Measurements from ENCODE around the gene EPS8. TPM values are rescaled to one million over a fixed set of nuclear protein-coding genes. Genes with fewer than 3 reads are reported as not detected.

The EPS8 gene
- polyA plus RNA-seq, 1 donor (not counting 4 experiments of a cell fraction or from before 2014, with no cell fraction given) = 4.0 TPM

DNA sequence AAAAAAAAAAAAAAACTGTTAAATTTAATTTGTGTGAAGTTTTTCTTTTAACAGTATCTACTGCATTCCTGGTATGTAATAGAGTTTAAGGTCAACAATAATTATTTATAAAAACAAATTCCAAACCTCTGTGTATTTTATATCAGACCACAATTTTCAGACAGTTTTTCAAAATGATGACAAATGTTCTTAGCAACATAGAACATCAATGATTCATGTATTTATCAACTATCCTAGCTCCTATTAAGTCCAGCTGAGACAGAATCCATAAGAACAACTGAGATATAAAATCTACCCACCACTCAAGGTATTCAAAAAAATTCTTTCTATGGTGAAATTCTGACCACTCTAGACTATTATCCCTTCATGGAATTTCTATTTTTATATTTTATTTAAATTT lies 144.5 kb downstream of the EPS8 start:
- no peak for FAIRE-seq
- no peak for TF ChIP-seq EZH2 (IDR thresholded peaks at IDR 0.05; ENCODE audit: low read length)
- TF ChIP-seq, protein P1, sequence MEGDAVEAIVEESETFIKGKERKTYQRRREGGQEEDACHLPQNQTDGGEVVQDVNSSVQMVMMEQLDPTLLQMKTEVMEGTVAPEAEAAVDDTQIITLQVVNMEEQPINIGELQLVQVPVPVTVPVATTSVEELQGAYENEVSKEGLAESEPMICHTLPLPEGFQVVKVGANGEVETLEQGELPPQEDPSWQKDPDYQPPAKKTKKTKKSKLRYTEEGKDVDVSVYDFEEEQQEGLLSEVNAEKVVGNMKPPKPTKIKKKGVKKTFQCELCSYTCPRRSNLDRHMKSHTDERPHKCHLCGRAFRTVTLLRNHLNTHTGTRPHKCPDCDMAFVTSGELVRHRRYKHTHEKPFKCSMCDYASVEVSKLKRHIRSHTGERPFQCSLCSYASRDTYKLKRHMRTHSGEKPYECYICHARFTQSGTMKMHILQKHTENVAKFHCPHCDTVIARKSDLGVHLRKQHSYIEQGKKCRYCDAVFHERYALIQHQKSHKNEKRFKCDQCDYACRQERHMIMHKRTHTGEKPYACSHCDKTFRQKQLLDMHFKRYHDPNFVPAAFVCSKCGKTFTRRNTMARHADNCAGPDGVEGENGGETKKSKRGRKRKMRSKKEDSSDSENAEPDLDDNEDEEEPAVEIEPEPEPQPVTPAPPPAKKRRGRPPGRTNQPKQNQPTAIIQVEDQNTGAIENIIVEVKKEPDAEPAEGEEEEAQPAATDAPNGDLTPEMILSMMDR (optimal IDR thresholded peaks at IDR 0.05 in 1 of 3, IDR thresholded peaks at IDR 0.05 in 1 of 3, conservative IDR thresholded peaks at IDR 0.05 in 1 of 3; ENCODE audit: extremely low read depth in 1 of 3, insufficient read depth in 2 of 3, low read length in 3 of 3) = no peak
- DNase-seq (ENCODE audit: low read depth, low spot score) = no peak
- H3K27me3 ChIP-seq (ENCODE audit: control insufficient read depth, extremely low read depth, insufficient read depth, low read length) = no peaks in the 10 kb centered on the region
- no peak overlapping the region for H3K4me2 ChIP-seq (ENCODE audit: control insufficient read depth, extremely low read depth, insufficient read depth, low read depth, low read length)
- no peak overlapping the region for H3K4me3 ChIP-seq (ENCODE audit: control insufficient read depth in 2 of 3, extremely low read depth in 1 of 3, insufficient read depth in 2 of 3, low read depth in 1 of 3, low read length in 3 of 3)
- no peaks in the 10 kb centered on the region for H3K4me1 ChIP-seq (ENCODE audit: control insufficient read depth, extremely low read depth, insufficient read depth, low read length)
- H3K79me2 ChIP-seq (ENCODE audit: control insufficient read depth, insufficient read depth, low read length) = no peaks in the 10 kb centered on the region
- H2AFZ ChIP-seq (ENCODE audit: control insufficient read depth, low read length) = no peak overlapping the region
- H3K9ac ChIP-seq (ENCODE audit: control insufficient read depth, extremely low read depth, insufficient read depth, low read length) = no peak overlapping the region
- no peaks in the 10 kb centered on the region for H3K9me1 ChIP-seq (ENCODE audit: control insufficient read depth, extremely low read depth, insufficient read depth, low read length)
- no peaks in the 10 kb centered on the region for H3K9me3 ChIP-seq (ENCODE audit: control insufficient read depth, low read depth, low read length)
- no peak overlapping the region for H3K27ac ChIP-seq (ENCODE audit: control insufficient read depth, insufficient read depth, low read length)
- dilution Hi-C loops (cut with MboI; ENCODE audit: extremely low pct_ligation_motif_present, low sequenced_read_pairs) = no loop called here
- no peaks in the 10 kb centered on the region for H4K20me1 ChIP-seq (ENCODE audit: control insufficient read depth, extremely low read depth, insufficient read depth, low read length)
- no peaks in the 10 kb centered on the region for H3K36me3 ChIP-seq (ENCODE audit: control insufficient read depth in 2 of 2, extremely low read depth in 1 of 2, insufficient read depth in 2 of 2, low read length in 2 of 2)

DNA sequence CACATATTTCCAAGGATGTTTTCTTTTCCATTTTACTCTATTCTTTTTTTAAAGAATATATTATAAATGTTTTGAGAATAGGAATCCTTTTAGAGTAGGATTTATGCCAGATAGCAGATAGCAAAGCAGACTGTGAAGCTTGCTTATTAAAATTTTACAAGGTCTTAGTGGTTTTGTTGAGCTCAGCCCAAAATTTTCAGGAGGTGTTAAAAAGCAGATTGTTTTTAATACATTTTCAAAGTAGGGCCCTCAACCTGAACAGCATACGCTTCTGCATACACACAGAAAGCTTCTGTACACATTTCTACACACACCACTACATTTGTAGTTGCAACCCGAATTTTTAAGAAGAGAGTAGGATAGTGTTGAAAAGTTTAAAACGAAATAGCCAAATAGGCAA lies 151.0 kb downstream of the EPS8 start:
- Histone ChIP-seq H3K4me2 (ENCODE audit: control insufficient read depth, extremely low read depth, insufficient read depth, low read depth, low read length) (no peak overlapping the region), H3K79me2 (ENCODE audit: control insufficient read depth, insufficient read depth, low read length) (no peaks in the 10 kb centered on the region), H3K4me3 (ENCODE audit: control insufficient read depth in 2 of 3, extremely low read depth in 1 of 3, insufficient read depth in 2 of 3, low read depth in 1 of 3, low read length in 3 of 3) (no peak overlapping the region), H3K36me3 (ENCODE audit: control insufficient read depth in 2 of 2, extremely low read depth in 1 of 2, insufficient read depth in 2 of 2, low read length in 2 of 2) (no peaks in the 10 kb centered on the region), H3K9me1 (ENCODE audit: control insufficient read depth, extremely low read depth, insufficient read depth, low read length) (no peaks in the 10 kb centered on the region), H4K20me1 (ENCODE audit: control insufficient read depth, extremely low read depth, insufficient read depth, low read length) (no peaks in the 10 kb centered on the region), H3K9me3 (ENCODE audit: control insufficient read depth, low read depth, low read length) (no peaks in the 10 kb centered on the region), H2AFZ (ENCODE audit: control insufficient read depth, low read length) (no peak overlapping the region), H3K4me1 (ENCODE audit: control insufficient read depth, extremely low read depth, insufficient read depth, low read length) (no peaks in the 10 kb centered on the region), H3K27ac (ENCODE audit: control insufficient read depth, insufficient read depth, low read length) (no peak overlapping the region), H3K9ac (ENCODE audit: control insufficient read depth, extremely low read depth, insufficient read depth, low read length) (no peak overlapping the region), H3K27me3 (ENCODE audit: control insufficient read depth, extremely low read depth, insufficient read depth, low read length) (no peaks in the 10 kb centered on the region)
- DNase-seq (ENCODE audit: low read depth, low spot score) = no peak
- dilution Hi-C loops (cut with MboI; ENCODE audit: extremely low pct_ligation_motif_present, low sequenced_read_pairs) = no loop called here
- FAIRE-seq = no peak
- no peak for TF ChIP-seq EZH2 (IDR thresholded peaks at IDR 0.05; ENCODE audit: low read length)
- TF ChIP-seq, protein P1 (optimal IDR thresholded peaks at IDR 0.05 in 1 of 3, IDR thresholded peaks at IDR 0.05 in 1 of 3, conservative IDR thresholded peaks at IDR 0.05 in 1 of 3; ENCODE audit: extremely low read depth in 1 of 3, insufficient read depth in 2 of 3, low read length in 3 of 3) = no peak
